Activated CD4-positive, CD25-positive, alpha-beta regulatory T cell treated with anti-CD3 and anti-CD28 coated beads, Interleukin-2, amount 50 U/mL, for 24 hours (primary cell): ENCODE measurements around the gene FILIP1L.
A peak's percentile ranks its signal among the peaks of the same experiment; 100 is the strongest.

Source experiments
- ATAC-seq, 2 donors: fragments of 150-1000 bp; cut with Tn5 transposase; one replicate each; pipeline ENCODE4 v1.10.0; 2021; ENCODE audit warnings: mild to moderate bottlenecking in 1 of 2, moderate library complexity in 1 of 2

Gene FILIP1L

GRCh38 chr3:100124201-100124761 is 10.0 kb upstream of the FILIP1L start:
- ATAC-seq = no peak

- no peak for ATAC-seq
Observed at GRCh38 chr3:100123112-100123511, 8.8 kb upstream of the FILIP1L start.

DNA sequence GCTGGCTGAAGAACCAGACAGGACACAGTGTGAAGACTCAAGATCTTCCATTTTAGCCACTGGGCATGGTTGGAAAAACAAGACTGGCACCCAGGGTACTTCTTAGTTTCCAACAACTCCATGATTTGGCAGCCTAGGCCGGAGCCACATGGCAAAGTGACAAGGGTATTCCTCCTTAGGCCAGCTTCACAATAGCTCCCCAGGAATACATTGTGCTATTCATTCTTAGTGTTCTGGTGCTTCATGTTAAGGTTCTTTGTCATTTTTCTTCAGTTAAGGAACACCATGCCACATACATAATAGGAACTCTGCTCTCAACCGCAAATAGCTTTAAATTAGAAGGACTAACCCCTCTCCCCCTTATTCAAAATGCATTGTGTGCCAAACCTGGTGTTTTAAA is 8.0 kb upstream of the FILIP1L start:
- ATAC-seq = no peak

DNA sequence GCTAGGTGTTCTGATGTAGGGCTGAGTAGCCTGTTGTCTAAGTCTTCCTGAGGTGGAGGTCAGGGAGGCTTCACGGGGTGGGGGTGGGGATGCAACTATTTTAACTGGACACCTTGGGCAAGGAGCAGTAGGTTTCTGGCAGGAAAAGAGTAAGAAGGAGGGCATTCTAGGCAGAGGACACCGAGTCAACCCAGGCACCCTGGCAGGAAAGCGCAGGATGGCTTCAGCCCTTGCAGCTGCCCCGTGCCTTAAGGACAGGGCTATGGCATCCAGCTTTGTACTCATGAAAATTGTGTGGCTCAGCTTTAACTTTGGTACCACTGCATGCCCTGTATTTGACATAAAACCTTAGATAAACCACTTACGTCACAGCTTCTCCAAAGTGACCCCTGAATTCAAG is 6.4 kb upstream of the FILIP1L start:
- ATAC-seq = no peak

DNA sequence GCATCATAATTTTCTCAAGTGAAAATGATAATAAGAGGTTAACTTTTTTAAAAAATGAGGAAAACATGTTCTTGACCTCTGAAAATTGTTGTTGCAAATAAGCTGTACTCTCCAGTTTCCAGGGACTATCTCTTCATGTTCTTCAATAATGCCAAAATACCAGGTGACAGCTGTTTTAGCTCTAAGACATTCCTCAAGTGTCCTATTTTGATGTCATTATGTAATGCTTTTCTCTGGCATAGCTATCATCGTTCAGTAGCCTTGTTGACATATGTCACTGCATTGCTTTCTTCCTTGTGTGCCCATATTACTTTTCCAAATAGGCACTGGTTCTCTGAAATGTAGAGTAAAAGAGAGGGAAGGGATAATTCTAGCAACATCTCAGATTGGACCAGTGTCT is 5.7 kb upstream of the FILIP1L start:
- no peak for ATAC-seq

- no peak for ATAC-seq
Observed at GRCh38 chr3:100117093-100117492, 2.8 kb upstream of the FILIP1L start.

DNA sequence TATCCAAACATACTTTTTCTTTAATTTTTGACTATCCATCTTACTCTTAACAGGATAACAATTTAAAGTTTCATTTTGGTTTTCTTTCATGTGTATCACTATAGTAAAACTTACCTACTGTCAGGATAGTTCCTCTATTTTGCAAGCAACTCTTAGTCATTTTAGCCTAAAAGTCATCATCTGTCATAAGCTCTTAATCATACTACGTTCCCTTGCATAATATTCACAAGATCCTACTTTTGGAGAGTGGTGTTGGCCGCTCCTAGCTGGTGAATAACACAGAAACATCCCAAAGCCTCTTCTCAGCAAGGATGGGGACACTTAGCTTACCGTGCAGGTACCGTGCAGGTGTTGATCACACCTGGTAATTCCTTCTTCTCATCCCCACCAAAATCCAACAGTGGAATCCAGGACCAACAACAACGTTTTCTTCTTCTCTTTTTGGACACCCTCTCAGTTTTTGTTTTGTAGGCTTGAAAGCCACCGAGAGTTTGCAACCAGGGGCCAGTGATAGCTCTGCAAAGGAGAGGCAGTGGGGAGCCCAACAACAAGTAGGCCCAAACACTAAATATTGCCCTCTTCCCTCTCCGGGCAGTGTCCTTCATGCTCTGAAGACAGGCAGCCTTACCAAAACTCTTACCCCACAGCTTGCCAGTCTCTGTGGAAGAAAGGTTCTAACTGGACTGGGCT is 433 bp downstream of the FILIP1L start:
- no peak for ATAC-seq

DNA sequence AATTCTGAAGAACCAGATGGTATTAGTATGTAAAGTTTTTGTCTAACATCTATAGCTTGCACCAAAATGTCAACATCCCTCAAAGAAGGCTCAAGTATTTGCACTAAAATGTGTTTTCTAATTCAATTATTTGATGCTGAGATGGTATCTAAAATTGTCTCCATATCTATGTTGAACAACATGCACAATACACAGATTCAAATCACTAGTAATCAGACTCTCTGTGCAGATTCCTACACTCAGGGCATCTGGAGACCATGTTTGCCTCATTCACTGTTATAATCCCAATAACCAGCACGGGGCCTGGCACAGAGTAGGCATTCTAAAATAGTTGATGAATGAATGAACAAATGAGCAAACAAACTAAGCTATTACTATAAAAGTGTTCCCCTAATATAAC is 2.6 kb downstream of the FILIP1L start:
- no peak for ATAC-seq

DNA sequence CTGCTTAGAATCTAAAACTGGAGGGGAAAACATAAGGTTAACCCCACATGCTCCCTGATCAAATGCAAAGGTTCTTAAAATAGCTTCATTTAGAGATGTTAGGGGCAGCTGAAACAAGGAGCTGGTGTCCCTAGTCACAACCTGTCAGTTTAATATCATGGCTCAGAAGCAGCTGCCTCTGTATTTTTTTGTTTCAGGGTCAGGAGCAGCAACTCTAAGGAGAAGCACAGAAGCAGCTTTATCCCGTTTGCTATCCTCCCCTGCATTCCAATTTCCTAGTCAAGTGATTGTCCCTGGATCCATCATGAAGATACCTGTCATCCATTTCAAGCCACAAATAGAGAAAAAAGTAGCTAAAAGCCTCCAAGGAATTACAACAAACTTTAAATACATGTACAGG is 4.1 kb downstream of the FILIP1L start:
- no peak for ATAC-seq

GRCh38 chr3:100108464-100109079 is 5.7 kb downstream of the FILIP1L start:
- no peak for ATAC-seq

GRCh38 chr3:100107221-100107814 is 7.0 kb downstream of the FILIP1L start:
- no peak for ATAC-seq

DNA sequence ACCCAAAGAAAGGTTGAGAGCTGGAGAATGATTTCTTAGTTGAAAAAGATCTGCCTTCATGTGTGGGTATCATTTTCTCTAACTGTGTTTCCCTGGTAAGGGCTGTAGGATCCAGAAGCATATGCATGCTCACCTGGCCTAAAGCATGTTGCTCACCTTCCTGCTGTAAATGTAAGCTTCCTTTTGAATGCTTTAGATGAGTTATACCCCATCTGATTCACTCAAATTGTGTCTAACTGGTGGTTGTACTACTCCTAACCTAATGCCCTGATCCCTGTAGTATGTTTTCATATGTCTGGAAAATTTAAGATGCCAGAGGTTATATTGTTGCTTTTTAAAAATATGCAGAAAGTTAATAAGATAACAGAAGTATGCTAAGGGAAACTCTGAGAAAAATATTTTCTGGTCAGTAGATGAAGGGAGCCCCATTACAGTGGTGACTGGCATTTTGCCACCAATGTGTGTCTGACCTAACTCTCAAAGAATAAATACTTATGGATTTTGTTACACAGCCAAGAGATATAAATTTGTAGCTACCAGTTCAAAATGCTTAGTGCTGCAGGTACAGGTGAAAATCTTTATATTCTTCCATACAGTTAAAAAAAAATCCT is 7.7 kb downstream of the FILIP1L start:
- no peak for ATAC-seq

DNA sequence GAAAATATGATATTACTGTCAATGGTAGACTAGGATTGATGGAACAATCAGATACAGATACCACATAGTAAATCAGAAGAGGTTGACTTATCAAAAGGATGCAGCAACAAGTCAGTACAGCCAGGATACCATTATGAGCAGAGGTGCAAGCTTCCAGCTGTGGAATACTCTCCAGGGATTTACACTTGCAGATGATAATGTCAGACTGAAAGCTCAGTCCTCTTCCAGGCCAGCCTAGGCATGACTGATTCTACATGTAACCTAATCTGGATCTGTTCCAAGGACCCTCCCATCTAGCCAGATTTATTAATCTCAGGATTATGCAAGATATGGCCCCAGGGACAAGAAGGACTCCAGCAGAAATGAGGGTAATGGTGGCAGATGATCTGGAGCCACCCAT is 8.2 kb downstream of the FILIP1L start:
- ATAC-seq = no peak

- ATAC-seq = peak; percentile 38 to 65
Observed at GRCh38 chr3:100105501-100105900, 8.8 kb downstream of the FILIP1L start.

DNA sequence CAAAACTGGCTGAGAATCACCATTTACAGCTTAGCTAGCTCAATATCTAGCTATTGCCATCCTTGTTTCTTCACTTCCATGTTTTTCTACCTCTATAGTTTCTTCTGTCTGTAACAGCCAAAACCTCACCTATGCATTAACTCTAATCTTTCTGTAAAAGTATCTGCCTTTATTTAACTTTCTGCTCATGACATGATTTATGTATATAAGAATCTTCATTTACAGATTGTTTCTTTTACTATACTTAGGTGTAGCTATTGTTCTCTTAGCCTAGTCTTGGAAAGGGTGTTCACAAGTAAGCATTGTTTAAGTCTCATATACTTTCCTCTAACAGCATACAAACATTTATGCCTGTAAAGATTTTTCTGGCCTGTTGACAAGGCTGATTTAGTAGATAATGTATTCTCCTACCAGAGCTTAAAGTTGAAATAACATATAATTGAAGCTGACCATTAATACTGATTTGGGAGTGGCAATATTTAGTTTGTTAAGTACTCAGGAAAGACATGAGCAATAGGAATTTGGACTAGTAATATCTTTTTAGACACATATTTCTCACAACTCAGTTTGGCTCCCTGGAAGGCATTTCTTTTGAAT is 9.4 kb downstream of the FILIP1L start:
- no peak for ATAC-seq

- no peak for ATAC-seq
Observed at GRCh38 chr3:100104442-100104798, 9.9 kb downstream of the FILIP1L start.

DNA sequence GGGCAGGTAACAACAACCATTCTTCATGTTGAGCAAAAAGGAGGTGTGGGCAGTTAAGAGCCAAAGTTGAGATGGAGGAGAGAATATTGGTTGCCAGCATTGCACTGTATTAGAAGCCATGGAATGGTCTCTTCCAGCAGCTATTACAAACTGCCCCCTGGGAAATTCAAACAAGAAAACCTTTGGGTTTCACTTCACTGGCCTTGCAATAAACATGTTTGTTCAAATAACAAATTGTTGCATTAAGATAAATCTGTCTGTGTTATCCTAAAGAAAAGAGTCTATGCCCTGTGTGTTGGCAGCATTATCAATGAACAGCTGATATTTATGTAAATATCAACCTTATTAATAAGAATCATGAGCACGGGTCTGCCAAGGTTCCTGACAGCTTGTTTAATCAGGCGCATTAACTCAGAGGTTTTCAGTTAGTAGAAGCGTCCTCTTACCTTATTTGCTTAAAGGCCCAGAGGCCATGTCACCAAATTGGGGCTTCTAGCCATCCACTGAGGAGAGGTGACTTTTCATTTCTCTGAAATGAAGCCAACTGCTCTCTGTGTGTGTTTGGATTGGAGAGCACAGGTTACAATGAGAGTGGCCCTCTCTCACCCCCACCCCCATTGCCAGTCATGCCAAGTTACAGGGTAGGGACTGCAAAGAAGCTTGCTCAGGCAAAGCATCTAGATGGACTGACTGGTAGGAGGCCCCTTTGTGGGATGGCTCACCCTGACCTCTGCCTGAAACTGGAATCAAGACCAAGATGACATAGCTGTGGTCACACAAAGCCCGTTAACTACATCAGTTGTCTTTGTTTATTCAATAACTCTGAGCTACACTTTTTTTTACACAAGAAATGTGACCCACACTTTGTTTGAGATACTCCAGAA is 10.5 kb downstream of the FILIP1L start:
- peak in 1 of 2 donors; percentile 29 for ATAC-seq

- ATAC-seq = no peak
Observed at GRCh38 chr3:100102757-100103156, 11.5 kb downstream of the FILIP1L start.

GRCh38 chr3:100100425-100100824 is 13.9 kb downstream of the FILIP1L start:
- ATAC-seq = no peak

DNA sequence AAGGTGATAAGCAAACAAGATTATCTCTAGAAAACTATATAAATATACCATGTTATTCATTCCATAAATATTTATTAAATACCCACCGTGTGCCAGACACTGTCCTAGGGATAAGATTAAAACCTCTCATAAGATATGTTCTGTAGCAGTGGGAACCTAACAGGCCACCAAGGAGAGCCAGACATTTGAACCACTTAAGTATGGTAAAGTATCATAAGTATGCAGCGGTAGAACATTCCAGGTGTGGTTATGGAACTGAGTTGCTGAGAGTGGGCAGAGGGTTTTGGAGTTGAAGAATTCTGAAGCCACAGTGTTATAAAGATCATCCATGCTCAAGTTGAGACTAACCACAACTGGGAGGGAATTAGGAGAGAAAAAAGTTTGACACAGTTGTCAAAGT is 14.7 kb downstream of the FILIP1L start:
- no peak for ATAC-seq

DNA sequence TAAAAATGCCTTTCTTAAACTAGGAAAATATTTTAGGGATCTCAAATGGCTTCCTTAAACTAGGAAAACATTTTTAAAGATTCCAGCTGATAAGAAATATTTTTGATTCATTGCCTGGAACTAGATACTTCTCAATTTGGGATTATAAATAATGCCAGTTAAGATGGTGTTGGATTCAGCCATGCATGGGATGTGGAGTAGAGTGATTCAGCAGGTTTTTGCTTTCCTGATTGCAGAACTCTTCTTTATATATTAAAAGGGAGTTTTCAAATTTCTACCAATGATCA is 15.6 kb downstream of the FILIP1L start:
- ATAC-seq = no peak
